HepG2 (cell line): Measurements from ENCODE around the gene MGAT4D. TPM values are rescaled to one million over a fixed set of nuclear protein-coding genes. Genes with fewer than 3 reads are reported as not detected.
A peak's percentile ranks its signal among the peaks of the same experiment; 100 is the strongest.

ENCODE experiments used
- ATM ChIP-seq: fragments of 450-650 bp; IDR thresholded peaks from 2 replicates; pipeline ENCODE4 v1.7.1; 2017; ENCODE audit warnings: mild to moderate bottlenecking, borderline replicate concordance
- FOSL2 ChIP-seq: sonication (generic); formaldehyde crosslinking; IDR thresholded peaks from 2 replicates; pipeline ENCODE4 v1.4.0; 2020; ENCODE audit warnings: missing genetic modification reagents
- FOXK2 ChIP-seq: fragments of 450-650 bp; IDR thresholded peaks from 2 replicates; pipeline ENCODE4 v1.6.1; 2016
- NR2F2 ChIP-seq: IDR thresholded peaks from 2 replicates; pipeline ENCODE4 v1.6.1; 2012; ENCODE audit warnings: low read depth, inconsistent platforms, borderline replicate concordance
- NRL ChIP-seq: sonication (generic); formaldehyde crosslinking; IDR thresholded peaks from 2 replicates; pipeline ENCODE4 v1.5.0; 2020; ENCODE audit warnings: missing genetic modification reagents, mild to moderate bottlenecking, moderate library complexity, borderline replicate concordance
- PHB2 ChIP-seq: fragments of 450-650 bp; IDR thresholded peaks from 2 replicates; pipeline ENCODE4 v1.6.1; 2018; ENCODE audit not compliant: partially characterized antibody
- PTBP1 ChIP-seq: fragments of 200-400 bp; formaldehyde crosslinking; IDR thresholded peaks from 2 replicates; pipeline ENCODE4 v1.6.1; 2018; ENCODE audit warnings: low read length, low read depth; ENCODE audit not compliant: poor library complexity, severe bottlenecking
- RORA ChIP-seq: sonication (generic); formaldehyde crosslinking; IDR thresholded peaks from 2 replicates; pipeline ENCODE4 v1.5.0; 2020; ENCODE audit warnings: mild to moderate bottlenecking, missing genetic modification reagents, moderate library complexity
- SALL1 ChIP-seq: sonication (generic); formaldehyde crosslinking; IDR thresholded peaks from 2 replicates; pipeline ENCODE4 v1.8.0; 2022; ENCODE audit warnings: mild to moderate bottlenecking, missing genetic modification reagents
- SRSF9 ChIP-seq: fragments of 200-400 bp; formaldehyde crosslinking; IDR thresholded peaks from 2 replicates; pipeline ENCODE4 v1.6.1; 2018; ENCODE audit warnings: borderline replicate concordance, mild to moderate bottlenecking, low read depth, low read length; ENCODE audit not compliant: insufficient read depth, poor library complexity, severe bottlenecking
- TCF7L2 ChIP-seq: IDR thresholded peaks from 2 replicates; pipeline ENCODE4 v1.6.1; 2011; ENCODE audit warnings: mild to moderate bottlenecking, low read depth, low read length, moderate library complexity
- ZEB1 ChIP-seq: IDR thresholded peaks from 2 replicates; pipeline ENCODE4 v1.6.1; 2012; ENCODE audit warnings: mild to moderate bottlenecking, low read depth, inconsistent platforms; ENCODE audit not compliant: insufficient replicate concordance
- ZMAT3 ChIP-seq: sonication (generic); formaldehyde crosslinking; conservative IDR thresholded peaks from 2 replicates; pipeline ENCODE4 v1.7.0; 2021; ENCODE audit warnings: missing genetic modification reagents
- ZNF224 ChIP-seq: sonication (generic); formaldehyde crosslinking; IDR thresholded peaks from 2 replicates; pipeline ENCODE4 v1.5.0; 2020; ENCODE audit warnings: mild to moderate bottlenecking, missing genetic modification reagents
- ZNF317 ChIP-seq: sonication (generic); formaldehyde crosslinking; IDR thresholded peaks from 2 replicates; pipeline ENCODE4 v1.5.0; 2020; ENCODE audit warnings: mild to moderate bottlenecking, missing genetic modification reagents
- ZNF556 ChIP-seq: sonication (generic); formaldehyde crosslinking; IDR thresholded peaks from 2 replicates; pipeline ENCODE4 v1.4.0; 2020; ENCODE audit warnings: mild to moderate bottlenecking, missing genetic modification reagents, borderline replicate concordance
- ZNF616 ChIP-seq: sonication (generic); formaldehyde crosslinking; IDR thresholded peaks from 2 replicates; pipeline ENCODE4 v1.5.0; 2020; ENCODE audit warnings: low read depth, mild to moderate bottlenecking, missing genetic modification reagents
- polyA plus RNA-seq, 8 experiments: library from polyadenylated mRNA; depleted of rRNA in 3 of 8; stranded (reverse) in 7 of 8; unstranded in 1 of 8; fragments of >200 nt; fragmentation: Illumina TruSeq in 4 of 8; extraction: Trizol in 4 of 8; gene quantifications; 2 replicates each; pipeline versions ENCODE4 v1.2.1 to v1.2.3, GENCODE V29; 2011 to 2016; ENCODE audit warnings: low read depth in 4 of 8, missing spikeins in 1 of 8, mixed read lengths in 1 of 8; ENCODE audit not compliant: insufficient read depth in 1 of 8
- total RNA-seq, 5 experiments: library from RNA; depleted of rRNA; stranded (reverse); fragments of >200 nt; fragmentation: Illumina TruSeq; extraction: Trizol; gene quantifications; 2 replicates each; pipeline ENCODE4 v1.2.3, GENCODE V29; 2016; ENCODE audit warnings: low read depth in 1 of 5
- TF ChIP-seq, protein P1 (sequence below): sonication (generic); formaldehyde crosslinking; IDR thresholded peaks from 2 replicates; pipeline ENCODE4 v1.5.1; 2020; ENCODE audit warnings: missing genetic modification reagents, mild to moderate bottlenecking, borderline replicate concordance
- TF ChIP-seq, protein P2 (sequence below): sonication (generic); formaldehyde crosslinking; IDR thresholded peaks from 2 replicates; pipeline ENCODE4 v1.8.1; 2023; ENCODE audit warnings: mild to moderate bottlenecking, moderate library complexity, missing genetic modification reagents
- TF ChIP-seq, protein P3 (sequence below): sonication (generic); formaldehyde crosslinking; IDR thresholded peaks from 2 replicates; pipeline ENCODE4 v1.5.0; 2020; ENCODE audit warnings: mild to moderate bottlenecking, low read depth, missing genetic modification reagents, borderline replicate concordance
- TF ChIP-seq, protein P4 (sequence below): IDR thresholded peaks from 2 replicates; pipeline ENCODE4 v1.6.1; 2016
- TF ChIP-seq, protein P5 (sequence below): IDR thresholded peaks from 2 replicates; pipeline ENCODE4 v1.6.1; 2016; ENCODE audit warnings: mild to moderate bottlenecking, missing biosample characterization, missing genetic modification reagents
- TF ChIP-seq, protein P6 (sequence below): sonication (generic); formaldehyde crosslinking; IDR thresholded peaks from 2 replicates; pipeline ENCODE4 v1.5.0; 2020; ENCODE audit warnings: mild to moderate bottlenecking, missing genetic modification reagents

Gene MGAT4D
- total and polyA plus RNA-seq, 2 of the 13 experiments (the other 11 are each of a cell fraction or from before 2014, with no cell fraction given) = not detected

DNA sequence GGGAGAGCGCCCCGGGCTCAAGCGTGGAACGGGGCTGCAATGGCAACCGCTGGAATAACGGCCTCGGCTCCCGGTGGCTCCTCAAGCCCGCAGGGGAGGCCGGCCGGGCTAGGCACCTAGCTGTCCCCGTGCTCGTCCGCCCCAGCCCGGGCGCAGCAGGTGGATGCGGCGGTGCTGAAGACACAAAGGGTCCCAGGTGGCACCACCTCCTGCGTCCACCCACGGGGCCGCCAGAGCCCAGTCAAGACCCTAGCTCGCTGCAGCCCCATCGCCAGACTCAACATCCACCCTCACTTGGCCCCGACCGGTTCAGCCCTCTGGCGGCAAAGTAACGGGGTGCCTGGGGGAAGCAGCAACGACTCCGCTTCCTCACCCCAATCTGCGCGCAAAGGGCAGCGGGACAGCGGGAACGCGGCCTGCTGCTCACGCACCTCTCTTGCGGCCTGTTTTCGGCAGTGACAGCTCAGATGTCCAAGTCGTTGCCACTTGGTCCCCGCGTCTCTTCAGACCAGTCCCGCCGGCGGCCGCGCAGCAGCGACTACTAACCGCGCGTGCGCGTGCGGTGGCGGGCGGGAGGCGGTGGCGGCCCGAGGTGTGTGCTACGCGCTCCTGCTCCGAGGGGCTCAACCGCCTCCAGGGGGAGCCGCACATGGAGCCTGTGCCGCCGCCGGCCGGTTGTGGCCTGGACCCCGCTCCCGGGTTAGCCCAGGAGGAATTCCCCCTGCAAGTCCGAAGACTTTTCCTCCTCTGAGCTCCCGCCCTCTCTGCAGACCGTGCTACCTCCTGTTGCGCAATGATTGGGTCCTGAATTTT lies 70.8 kb downstream of the MGAT4D start, which contains the start of gene CLGN (continued):
- TF ChIP-seq FOSL2 (CRISPR knock-in tag) (no peak; the same call in 1 of the 2 replicates), ATM (no peak), ZNF317 (no peak), RORA (CRISPR knock-in tag) (no peak), FOXK2 (no peak), ZNF224 (CRISPR knock-in tag) (peak; percentile 96; the same call in 1 of the 2 replicates), SALL1 (CRISPR knock-in tag) (peak; percentile 78; the same call in 1 of the 2 replicates), TCF7L2 (no peak), NRL (CRISPR knock-in tag) (peak; percentile 97), PTBP1 (no peak), ZNF616 (CRISPR knock-in tag) (peak; percentile 39), ZNF556 (CRISPR knock-in tag) (peak; percentile 97), ZMAT3 (no peak; the same call in 1 of the 2 replicates), NR2F2 (no peak), ZEB1 (no peak), SRSF9 (no peak), PHB2 (no peak)
- TF ChIP-seq, protein P1, sequence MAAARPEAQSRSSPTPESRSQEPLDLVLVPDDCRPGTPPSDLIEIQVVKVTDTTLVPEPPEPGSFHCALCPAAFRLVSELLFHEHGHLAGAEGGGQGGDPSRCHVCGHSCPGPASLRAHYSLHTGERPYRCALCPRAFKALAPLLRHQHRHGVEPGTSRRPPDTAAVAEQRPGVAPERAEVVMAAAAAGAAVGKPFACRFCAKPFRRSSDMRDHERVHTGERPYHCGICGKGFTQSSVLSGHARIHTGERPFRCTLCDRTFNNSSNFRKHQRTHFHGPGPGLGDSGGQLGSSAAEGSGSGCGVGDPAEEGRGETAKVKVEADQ (CRISPR knock-in tag) = no peak
- TF ChIP-seq, protein P2, sequence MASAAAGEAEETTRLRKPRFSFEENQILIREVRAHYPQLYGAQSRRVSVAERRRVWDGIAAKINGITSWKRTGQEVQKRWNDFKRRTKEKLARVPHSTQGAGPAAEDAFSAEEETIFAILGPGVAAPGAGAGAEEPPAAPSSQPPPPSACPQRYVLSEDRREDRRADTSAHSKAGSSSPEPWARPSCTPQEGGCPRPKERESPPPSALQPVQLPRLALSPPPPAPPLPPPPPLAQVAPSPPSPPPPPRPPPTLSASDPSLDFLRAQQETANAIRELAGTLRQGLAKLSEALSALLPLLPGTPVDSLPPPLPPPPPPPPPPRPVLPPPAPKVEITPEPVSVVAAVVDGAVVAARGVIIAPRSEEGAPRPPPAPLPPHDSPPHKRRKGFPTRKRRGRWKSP = peak; percentile 51; the same call in 1 of the 2 replicates
- TF ChIP-seq, protein P3, sequence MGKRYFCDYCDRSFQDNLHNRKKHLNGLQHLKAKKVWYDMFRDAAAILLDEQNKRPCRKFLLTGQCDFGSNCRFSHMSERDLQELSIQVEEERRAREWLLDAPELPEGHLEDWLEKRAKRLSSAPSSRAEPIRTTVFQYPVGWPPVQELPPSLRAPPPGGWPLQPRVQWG (CRISPR knock-in tag) = no peak
- TF ChIP-seq, protein P4, sequence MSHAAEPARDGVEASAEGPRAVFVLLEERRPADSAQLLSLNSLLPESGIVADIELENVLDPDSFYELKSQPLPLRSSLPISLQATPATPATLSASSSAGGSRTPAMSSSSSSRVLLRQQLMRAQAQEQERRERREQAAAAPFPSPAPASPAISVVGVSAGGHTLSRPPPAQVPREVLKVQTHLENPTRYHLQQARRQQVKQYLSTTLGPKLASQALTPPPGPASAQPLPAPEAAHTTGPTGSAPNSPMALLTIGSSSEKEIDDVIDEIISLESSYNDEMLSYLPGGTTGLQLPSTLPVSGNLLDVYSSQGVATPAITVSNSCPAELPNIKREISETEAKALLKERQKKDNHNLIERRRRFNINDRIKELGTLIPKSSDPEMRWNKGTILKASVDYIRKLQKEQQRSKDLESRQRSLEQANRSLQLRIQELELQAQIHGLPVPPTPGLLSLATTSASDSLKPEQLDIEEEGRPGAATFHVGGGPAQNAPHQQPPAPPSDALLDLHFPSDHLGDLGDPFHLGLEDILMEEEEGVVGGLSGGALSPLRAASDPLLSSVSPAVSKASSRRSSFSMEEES = no peak
- TF ChIP-seq, protein P5, sequence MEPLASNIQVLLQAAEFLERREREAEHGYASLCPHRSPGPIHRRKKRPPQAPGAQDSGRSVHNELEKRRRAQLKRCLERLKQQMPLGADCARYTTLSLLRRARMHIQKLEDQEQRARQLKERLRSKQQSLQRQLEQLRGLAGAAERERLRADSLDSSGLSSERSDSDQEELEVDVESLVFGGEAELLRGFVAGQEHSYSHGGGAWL (CRISPR knock-in tag) = peak; percentile 56
- TF ChIP-seq, protein P6, sequence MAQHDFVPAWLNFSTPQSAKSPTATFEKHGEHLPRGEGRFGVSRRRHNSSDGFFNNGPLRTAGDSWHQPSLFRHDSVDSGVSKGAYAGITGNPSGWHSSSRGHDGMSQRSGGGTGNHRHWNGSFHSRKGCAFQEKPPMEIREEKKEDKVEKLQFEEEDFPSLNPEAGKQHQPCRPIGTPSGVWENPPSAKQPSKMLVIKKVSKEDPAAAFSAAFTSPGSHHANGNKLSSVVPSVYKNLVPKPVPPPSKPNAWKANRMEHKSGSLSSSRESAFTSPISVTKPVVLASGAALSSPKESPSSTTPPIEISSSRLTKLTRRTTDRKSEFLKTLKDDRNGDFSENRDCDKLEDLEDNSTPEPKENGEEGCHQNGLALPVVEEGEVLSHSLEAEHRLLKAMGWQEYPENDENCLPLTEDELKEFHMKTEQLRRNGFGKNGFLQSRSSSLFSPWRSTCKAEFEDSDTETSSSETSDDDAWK (CRISPR knock-in tag) = no peak
